Measurements from ENCODE around the gene GNAQ.

Gene GNAQ

DNA sequence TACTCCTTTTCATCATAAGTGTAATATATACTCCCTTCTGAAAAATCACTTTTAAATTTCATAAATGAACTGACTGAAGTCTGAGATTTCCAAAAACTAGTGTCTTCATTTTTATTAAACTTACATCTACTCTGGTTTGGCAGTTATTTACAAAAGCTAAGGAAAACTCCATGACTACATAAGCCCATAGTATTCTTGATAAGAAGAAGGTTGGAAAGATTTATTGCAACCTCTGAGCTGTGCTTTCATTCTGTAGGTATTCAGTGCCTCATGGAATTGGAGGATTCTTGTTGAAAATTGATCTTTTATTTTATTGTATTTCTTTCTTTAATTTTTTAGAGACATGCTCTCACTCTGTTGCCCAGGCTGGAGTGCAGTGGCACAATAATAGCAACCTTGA lies 41.7 kb downstream of the GNAQ start:
- no peak for TF ChIP-seq ZFX (IDR thresholded peaks at IDR 0.05; ENCODE audit: borderline replicate concordance)
- TF ChIP-seq, protein P1, sequence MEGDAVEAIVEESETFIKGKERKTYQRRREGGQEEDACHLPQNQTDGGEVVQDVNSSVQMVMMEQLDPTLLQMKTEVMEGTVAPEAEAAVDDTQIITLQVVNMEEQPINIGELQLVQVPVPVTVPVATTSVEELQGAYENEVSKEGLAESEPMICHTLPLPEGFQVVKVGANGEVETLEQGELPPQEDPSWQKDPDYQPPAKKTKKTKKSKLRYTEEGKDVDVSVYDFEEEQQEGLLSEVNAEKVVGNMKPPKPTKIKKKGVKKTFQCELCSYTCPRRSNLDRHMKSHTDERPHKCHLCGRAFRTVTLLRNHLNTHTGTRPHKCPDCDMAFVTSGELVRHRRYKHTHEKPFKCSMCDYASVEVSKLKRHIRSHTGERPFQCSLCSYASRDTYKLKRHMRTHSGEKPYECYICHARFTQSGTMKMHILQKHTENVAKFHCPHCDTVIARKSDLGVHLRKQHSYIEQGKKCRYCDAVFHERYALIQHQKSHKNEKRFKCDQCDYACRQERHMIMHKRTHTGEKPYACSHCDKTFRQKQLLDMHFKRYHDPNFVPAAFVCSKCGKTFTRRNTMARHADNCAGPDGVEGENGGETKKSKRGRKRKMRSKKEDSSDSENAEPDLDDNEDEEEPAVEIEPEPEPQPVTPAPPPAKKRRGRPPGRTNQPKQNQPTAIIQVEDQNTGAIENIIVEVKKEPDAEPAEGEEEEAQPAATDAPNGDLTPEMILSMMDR (IDR thresholded peaks at IDR 0.05), result no peak

DNA sequence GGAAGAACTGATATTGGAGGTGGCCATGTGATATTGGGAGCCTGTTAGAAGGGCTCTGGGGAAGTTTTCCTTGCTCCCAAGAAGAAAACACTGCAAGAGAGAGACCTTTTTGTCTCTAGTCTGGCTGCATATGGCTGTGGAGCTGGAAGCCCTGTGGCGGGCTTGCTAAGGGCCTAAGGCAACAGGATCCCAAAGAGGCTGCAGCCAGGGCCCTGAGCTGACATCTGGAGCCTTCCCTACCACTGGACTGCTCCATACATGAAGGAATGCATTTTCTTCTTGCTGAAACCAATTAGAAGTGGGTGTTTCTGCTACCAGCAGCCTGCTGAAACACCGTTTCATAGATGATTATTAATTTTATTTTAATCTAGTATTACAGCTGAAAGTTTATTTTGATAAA lies 42.2 kb downstream of the GNAQ start:
- no peak for TF ChIP-seq ZFX (IDR thresholded peaks at IDR 0.05; ENCODE audit: borderline replicate concordance)
- TF ChIP-seq, protein P1 (IDR thresholded peaks at IDR 0.05), result no peak
- H3K27ac ChIP-seq, result no peak overlapping the region

More for the DNA sequence above, 41.7 kb downstream of the GNAQ start:
- H3K27ac ChIP-seq, result no peak overlapping the region

DNA sequence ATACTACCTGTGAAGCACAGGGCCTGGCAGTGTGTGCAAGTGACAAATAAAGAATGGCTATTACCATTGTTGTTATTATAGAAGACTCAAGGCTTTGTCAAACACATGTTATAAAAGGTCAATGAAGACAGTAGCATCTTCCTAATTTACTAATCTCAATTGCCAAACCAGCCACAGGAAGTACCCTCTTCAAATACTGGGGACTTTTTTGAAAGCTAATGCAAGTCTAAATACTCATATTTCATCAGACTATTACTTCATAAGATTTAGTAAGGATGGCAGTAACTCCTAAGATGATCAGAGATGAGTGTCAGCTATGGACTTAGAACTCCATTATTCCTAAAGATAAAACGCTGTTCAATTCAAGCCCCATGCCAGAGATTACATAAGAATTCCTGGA lies 43.0 kb downstream of the GNAQ start:
- no peak for TF ChIP-seq ZFX (IDR thresholded peaks at IDR 0.05; ENCODE audit: borderline replicate concordance)
- TF ChIP-seq, protein P1 (IDR thresholded peaks at IDR 0.05), result no peak
- H3K27ac ChIP-seq, result no peak overlapping the region

DNA sequence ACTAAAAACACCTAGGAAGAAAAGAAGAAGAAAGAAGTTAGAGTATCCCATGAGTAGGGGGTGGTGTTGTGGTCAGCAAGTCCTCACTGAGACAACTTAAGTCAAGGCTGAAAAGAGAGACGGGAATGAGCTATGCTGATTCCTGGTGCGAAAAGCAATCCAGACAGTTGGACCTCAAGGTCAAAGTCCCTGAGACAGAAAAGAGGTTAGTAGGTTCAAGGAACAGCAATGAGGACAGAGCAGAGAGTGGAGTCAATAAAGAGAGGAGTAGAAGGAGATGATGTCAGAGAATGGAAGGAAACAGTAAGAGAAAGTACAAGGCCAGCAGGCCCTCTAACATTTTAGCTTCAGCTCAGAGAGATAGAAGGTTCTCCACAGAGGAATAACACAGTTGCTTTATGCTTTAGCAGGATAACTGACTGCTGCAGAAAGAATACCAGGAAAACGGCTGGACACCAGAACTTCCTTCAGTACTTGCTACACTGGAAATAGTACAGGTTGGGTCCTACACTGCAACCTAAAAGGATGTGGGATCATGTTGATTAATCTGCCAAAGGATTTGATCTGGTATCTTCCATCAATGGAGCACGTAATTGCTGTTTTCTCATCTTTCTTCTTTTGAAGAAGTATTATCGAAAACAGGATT lies 43.6 kb downstream of the GNAQ start:
- H3K27ac ChIP-seq, result no peak overlapping the region
- TF ChIP-seq, protein P1 (IDR thresholded peaks at IDR 0.05), result no peak
- no peak for TF ChIP-seq ZFX (IDR thresholded peaks at IDR 0.05; ENCODE audit: borderline replicate concordance)

DNA sequence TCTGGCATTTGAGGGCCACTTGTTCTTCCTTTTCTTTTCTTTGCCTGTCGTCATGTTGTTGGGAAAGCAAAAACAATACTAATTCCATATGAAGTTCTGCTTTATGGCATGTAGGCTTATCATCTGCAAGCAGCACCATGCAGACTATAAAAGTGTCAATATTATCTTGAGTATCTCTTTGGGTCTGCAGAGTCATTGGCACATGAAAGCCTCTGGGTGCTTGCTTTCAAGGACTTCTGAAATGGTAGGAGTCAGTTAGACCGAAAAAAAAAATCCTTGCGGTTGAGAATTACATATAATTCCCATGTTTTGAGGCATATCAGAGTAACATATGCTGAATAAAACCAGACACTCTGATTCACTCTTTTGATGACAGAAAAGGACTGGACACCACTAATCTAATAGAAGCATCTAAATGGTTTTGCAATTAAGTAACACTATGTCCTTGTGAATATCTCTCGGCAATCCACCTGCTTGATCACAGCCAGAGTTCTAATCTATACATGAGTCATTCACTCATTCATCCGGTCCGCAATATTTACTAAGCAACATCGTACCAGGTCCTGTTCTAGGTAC lies 44.4 kb downstream of the GNAQ start:
- no peak for TF ChIP-seq ZFX (IDR thresholded peaks at IDR 0.05; ENCODE audit: borderline replicate concordance)
- TF ChIP-seq, protein P1 (IDR thresholded peaks at IDR 0.05), result no peak

DNA sequence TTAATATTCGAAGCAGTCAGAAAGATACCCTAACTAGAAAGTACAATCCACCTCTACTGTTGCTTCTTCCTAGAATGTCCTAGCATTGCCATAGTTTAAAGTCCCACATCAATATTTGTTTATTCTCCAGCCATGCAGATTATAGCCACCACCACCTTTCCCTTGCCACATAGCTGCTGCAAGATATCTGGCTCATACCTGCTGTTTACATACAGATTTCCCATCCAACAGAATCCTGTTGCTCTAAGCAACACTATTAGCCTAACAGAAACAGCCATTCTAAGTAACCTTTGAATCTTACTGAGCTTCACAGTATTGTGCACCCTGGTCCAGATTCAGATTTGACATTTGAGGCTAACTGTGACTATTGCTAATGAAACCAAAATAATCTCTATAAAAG lies 45.6 kb downstream of the GNAQ start:
- H3K27ac ChIP-seq, result no peak overlapping the region
- no peak for TF ChIP-seq ZFX (IDR thresholded peaks at IDR 0.05; ENCODE audit: borderline replicate concordance)
- TF ChIP-seq, protein P1 (IDR thresholded peaks at IDR 0.05), result no peak

More for the DNA sequence above, 44.4 kb downstream of the GNAQ start:
- no peak overlapping the region for H3K27ac ChIP-seq

DNA sequence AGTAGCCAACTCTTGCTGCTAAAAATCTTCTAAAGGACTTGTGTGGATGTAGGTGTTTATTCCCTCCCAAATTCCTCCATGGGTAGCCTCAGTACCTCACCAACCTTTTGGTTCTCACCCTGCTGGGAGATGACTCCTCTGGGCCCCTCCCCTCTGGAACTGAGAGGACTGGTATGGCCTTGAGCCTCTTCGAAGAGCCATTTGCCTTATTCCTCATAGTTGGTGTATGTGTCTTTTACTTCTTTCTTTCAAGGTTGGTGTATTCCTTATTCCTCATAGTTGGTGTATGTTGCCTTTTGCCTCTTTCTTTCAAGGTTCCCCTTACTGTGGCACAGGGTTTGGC lies 48.3 kb downstream of the GNAQ start:
- no peak overlapping the region for H3K27ac ChIP-seq
- TF ChIP-seq, protein P1 (IDR thresholded peaks at IDR 0.05), result no peak
- TF ChIP-seq ZFX (IDR thresholded peaks at IDR 0.05; ENCODE audit: borderline replicate concordance), result no peak

Data from 22Rv1 (cell line).